CD4-positive, alpha-beta T cell treated with Interleukin-6 at 100 ng/mL for 8 hours (primary cell): ENCODE results near the gene TCP11L2.
"Not testable (repeated sequence)": the region's sequence is repeated elsewhere in the genome, so short reads cannot be mapped to it uniquely, and the experiment has no call there.

Source experiments
- DNase-seq: peaks from one replicate; pipeline ENCODE4 v3.0.0-alpha.2; 2020; ENCODE audit warnings: mixed read lengths, low spot score

The TCP11L2 gene

GRCh38 chr12:106284358-106285105 lies 18.0 kb upstream of the TCP11L2 start:
- DNase-seq = no peak

DNA sequence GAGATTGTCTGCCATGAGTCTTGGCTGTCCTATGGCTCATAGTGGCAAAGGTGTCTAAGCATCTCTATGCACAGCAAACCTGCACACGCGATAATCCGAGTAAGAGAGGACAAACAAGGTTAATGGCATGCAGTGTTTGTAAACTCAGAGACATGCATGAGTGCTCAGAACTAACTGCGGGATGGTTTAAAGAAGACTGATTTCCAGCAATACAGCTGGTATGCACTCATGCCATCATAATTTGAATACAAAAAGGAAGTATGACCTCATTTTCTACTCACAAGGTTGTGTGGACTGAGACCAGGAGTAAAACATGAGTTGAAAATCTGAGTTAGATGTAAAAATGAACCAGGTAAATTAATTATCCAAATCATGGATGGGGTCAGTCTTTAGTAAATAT lies 16.6 kb upstream of the TCP11L2 start:
- DNase-seq = no peak

DNA sequence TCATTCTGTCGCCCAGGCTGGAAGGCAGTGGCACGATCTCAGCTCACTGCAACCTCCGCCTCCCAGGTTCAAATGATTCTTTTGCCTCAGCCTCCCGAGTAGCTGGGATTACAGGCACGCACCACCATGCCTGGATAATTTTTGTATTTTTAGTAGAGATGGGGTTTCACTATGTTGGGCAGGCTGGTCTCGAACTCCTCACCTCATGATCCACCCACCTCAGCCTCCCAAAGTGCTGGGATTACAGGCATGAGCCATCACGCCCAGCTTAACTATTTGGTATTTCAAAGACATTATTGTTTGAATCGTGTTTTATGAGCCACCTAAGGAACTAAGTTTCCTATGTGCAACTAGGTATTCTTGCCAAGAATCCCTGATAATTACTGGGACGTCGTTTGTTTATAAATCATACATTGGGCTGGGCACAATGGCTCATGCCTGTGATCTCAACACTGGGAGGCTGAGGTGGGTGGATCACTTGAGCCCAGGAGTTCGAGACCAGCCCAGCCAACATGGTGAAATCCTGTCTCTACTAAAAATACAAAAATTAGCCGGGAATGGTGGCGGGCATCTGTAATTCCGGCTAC lies 15.9 kb upstream of the TCP11L2 start:
- DNase-seq = not testable (repeated sequence)

GRCh38 chr12:106287364-106287763 lies 15.2 kb upstream of the TCP11L2 start:
- DNase-seq = no peak

- DNase-seq = no peak
Measured at GRCh38 chr12:106288101-106288493, 14.4 kb upstream of the TCP11L2 start.

- no peak for DNase-seq
Measured at GRCh38 chr12:106288494-106289195, 13.9 kb upstream of the TCP11L2 start.

DNA sequence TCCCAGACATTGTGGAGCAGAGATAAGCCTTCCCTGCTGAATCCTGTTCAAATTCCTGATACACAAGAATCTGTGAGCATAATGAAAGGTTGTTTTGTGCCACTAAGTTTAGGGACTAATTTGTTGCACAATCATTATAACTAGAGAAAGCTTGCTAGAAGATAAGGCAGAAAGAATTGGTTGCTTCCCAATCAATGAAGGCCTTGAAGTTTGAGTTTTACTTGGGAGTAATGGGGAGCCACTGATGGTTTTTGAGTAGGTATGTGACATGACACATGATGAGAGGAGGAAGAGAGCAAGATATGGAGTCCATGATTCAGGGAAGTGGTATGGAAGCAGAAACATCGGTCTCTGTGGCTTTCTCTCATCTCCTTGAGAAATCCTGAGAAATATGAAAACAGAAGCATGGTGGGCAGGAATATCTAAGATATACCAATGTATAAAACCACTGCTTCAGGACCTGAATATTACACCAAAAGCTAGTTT lies 13.3 kb upstream of the TCP11L2 start:
- no peak for DNase-seq

DNA sequence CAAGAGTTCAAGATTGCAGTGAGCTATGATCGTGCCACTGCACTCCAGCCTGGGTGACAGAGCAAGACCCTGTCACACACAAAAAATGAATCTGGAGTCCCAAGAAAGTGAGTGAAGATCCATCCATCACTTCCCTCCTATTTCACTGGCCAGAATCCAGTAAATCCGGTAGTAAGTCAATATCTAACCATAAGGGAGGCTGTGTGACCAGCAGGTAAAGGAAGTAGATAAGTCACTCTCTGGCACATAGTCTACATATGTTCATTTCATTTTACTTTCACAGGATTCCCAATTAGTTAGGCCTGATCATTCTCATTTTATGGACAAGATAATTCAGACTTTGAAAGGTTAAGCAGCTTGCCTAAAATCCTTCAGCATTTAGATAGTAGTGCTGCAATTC lies 11.9 kb upstream of the TCP11L2 start:
- no peak for DNase-seq

- no peak for DNase-seq
Measured at GRCh38 chr12:106291342-106291741, 11.2 kb upstream of the TCP11L2 start.

- no peak for DNase-seq
Measured at GRCh38 chr12:106292339-106292738, 10.2 kb upstream of the TCP11L2 start.

DNA sequence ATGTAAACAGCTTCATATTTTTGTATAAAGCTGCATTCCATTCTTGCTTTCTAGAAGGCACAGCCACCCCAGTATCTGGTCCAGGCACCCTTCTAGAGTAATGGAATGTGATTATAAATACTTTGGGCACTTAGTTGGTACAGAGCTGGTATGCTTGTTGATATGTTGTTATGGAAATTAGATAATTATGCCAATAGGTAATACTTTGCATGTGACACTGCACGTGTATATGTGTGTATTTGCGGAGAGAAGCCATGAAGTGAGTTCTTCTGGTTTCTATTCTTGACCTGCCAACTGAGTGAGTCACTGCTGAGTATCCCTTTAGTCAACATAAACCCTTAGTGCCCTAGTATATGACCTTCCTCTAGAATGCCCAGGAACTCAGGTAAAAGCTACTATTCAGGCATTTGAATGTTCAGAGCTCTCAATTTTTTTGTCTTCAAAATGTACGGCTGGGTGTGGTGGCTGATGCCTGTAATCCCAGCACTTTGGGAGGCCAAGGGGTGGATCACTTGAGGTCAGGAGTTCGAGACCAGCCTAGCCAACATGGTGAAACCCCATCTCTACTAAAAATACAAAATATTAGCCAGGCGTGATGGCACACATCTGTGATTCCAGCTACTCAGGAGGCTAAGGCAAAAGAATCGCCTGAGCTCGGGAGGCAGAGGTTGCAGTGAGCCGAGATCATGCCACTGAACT lies 6.2 kb upstream of the TCP11L2 start:
- no peak for DNase-seq

- no peak for DNase-seq
Measured at GRCh38 chr12:106297075-106297474, 5.5 kb upstream of the TCP11L2 start.

DNA sequence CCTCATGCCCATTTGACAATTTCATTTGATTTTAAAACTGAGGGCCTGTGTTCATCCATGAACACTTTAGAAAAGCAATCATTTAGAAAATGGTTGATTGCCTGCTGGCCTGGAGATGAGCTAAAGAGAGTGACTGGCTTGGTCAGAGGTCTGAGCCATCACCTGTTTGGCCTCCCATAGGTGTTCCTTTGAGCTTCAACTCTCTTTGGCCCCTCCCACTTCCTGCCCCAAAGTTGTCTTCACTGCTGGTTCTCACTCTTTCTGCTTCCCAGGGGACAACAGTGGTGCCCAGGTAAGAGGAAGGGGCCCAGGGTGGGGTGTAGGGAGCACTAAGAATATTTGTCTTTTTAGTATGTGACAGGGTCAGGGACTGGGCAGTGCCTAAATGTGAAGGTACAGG lies 4.9 kb upstream of the TCP11L2 start:
- no peak for DNase-seq

DNA sequence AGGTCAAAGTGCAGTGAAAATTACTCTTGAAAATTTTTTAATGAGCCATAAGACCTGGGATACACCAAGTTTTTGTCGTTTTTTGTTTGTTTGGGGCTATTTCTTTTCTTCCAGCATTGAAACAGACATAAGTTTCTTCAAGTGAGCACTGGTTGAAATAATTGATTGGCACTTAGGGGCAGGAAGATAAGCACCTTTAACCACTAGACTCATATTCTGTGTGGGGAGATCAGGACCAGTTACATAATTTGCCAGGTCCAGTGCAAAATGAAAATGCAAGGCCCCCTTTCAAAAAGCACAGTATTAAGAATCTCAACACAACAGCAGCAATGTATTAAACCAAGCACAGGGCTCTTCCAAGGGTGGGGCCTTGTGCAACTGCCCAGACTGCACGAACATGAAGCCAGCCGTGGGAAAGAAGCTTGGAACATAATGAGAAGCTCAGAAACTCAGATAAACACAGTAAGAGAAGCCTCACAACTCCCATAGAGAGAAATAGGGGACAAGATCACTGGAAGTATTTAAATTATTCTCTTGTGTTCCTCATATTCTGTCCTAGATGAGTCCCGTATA lies 3.2 kb upstream of the TCP11L2 start:
- DNase-seq = no peak

- DNase-seq = no peak
Measured at GRCh38 chr12:106300761-106301160, 1.8 kb upstream of the TCP11L2 start.

- DNase-seq = no peak
Measured at GRCh38 chr12:106301241-106301610, 1.3 kb upstream of the TCP11L2 start.

DNA sequence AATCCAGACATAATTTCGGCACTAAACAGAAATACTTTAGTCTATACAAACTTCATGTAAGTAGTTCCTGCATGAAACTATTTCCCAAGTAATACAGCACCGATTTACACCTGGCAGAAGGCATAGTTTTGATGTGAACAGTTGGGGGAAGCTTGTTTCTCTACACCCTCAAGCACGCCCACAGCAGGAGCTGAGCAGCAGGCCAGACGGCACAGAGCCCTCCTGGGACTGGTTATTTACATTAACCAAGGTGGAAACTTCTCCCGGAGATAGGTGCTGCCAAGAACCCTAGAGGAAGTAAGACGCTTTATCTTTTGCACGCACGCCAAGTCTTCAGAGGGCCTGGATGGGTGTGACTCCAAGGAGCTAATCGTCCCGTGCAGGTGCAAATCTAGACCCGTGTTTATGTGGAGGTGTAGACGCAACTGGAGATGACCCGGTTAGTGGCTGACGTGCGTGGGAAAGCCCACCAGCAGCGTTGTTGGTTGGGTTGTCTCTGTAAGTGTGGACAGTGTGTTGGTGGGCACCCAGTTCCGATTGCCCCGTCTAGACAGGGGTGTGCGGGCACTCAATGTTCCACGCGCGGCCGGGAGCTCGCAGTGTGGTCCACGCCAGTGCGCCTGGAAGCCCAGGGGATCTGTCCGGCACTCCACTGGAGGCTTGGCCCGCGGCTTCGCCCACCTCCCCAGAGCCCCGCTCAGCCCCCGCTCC lies 767 bp upstream of the TCP11L2 start:
- DNase-seq = peak; percentile 77

GRCh38 chr12:106303202-106303820 lies 778 bp downstream of the TCP11L2 start:
- DNase-seq = peak; percentile 93

GRCh38 chr12:106304001-106304421 lies 1.5 kb downstream of the TCP11L2 start:
- no peak for DNase-seq

DNA sequence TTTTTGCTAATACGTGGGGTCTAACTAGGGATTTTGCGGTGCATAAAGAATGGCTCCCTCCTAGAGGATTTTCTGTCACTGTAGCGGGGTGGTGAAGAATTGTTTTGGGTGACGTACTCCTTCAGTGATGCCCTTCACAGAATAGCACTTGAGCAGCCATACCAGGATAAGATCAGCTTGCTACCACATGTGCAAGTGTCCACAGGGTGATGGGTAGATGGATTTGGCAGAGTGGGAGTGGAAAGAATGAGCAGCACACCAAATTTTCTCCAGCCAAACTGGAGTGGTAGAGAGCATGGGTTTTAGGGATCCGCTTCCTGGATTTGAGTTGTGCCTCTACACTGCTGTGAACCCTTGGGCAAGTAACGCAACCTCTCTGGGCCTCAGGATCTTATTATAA lies 2.3 kb downstream of the TCP11L2 start:
- DNase-seq = no peak

DNA sequence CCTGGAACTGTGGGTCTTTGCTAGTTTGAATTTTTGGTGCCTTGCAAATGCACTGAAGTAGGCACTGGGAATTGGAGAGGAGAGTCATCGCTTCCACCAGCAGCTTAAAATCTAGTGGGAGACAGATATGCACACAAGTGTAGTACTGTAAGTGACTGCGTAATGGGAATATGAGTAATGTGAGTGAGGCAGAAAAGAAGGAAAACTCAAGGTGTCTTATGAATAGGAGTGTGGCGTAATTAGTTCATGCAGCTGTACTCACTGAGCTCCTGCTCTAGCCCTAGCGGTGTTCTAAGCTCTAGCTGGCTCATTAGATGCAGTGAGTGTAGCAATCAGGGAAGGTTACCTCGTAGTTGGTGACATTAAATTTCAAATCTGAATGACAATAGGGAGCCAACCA lies 2.8 kb downstream of the TCP11L2 start:
- DNase-seq = no peak
